Measurements from ENCODE around the gene RNF19B.

DNA sequence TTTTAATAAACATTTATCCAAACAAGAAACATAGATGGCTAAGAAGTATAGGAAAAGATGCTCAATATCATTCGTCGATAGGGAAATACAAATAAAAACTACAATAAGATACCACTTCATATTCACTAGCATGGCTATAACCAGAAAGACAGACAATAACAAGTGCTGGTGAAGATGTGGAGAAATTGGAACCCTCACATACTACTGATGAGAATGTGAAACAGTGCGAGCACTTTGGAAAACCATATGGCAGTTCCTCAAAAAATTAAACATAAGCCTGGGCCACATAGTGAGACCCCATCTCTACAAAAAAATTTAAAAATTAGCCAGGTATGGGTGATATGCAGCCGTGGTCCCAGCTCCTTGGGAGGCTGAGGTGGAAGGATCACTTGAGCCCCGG is 54.3 kb downstream of the RNF19B start:
- no peak for TF ChIP-seq POLR2A (IDR thresholded peaks at IDR 0.05)
- TF ChIP-seq CTCF (IDR thresholded peaks at IDR 0.05), result no peak
